NCI-H524 treated with DMSO at 0.1 percent for 48 hours (cell line): Measurements from ENCODE around the gene DHCR7.

Source experiments
- DNase-seq: peaks from one replicate; lab custom pipeline; 2025; lab: John Stamatoyannopoulos, UW

DHCR7 gene

GRCh38 chr11:71448257-71449171 lies at the start of gene DHCR7:
Gene DHCR7, minus strand, starts transcription at chr11:71448393. Its CDS starts 3,441 bp downstream, at chr11:71444952.
- DNase-seq: peak; percentile 51

- no peak for DNase-seq
Observed at GRCh38 chr11:71496421-71496820, 48.2 kb upstream of the DHCR7 start.

GRCh38 chr11:71495286-71496230 lies 47.4 kb upstream of the DHCR7 start:
- DNase-seq: no peak

GRCh38 chr11:71491940-71492339 lies 43.7 kb upstream of the DHCR7 start:
- DNase-seq: no peak

- DNase-seq: no peak
Observed at GRCh38 chr11:71491531-71491930, 43.3 kb upstream of the DHCR7 start.

GRCh38 chr11:71490731-71491390 lies 42.7 kb upstream of the DHCR7 start:
- DNase-seq: no peak

GRCh38 chr11:71490044-71490730 lies 42.0 kb upstream of the DHCR7 start:
- DNase-seq: no peak

- no peak for DNase-seq
Observed at GRCh38 chr11:71489311-71490043, 41.3 kb upstream of the DHCR7 start.

GRCh38 chr11:71488681-71489270 lies 40.6 kb upstream of the DHCR7 start:
- DNase-seq: no peak

GRCh38 chr11:71486320-71486719 lies 38.1 kb upstream of the DHCR7 start:
- no peak for DNase-seq

GRCh38 chr11:71485466-71485865 lies 37.3 kb upstream of the DHCR7 start:
- no peak for DNase-seq

- DNase-seq: no peak
Observed at GRCh38 chr11:71485063-71485399, 36.8 kb upstream of the DHCR7 start.

GRCh38 chr11:71484248-71485062 lies 36.3 kb upstream of the DHCR7 start:
- DNase-seq: no peak

- DNase-seq: no peak
Observed at GRCh38 chr11:71483692-71484091, 35.5 kb upstream of the DHCR7 start.

- DNase-seq: no peak
Observed at GRCh38 chr11:71482746-71483364, 34.7 kb upstream of the DHCR7 start.

- no peak for DNase-seq
Observed at GRCh38 chr11:71482216-71482615, 34.0 kb upstream of the DHCR7 start.

GRCh38 chr11:71481101-71481960 lies 33.1 kb upstream of the DHCR7 start:
- DNase-seq: no peak

- DNase-seq: no peak
Observed at GRCh38 chr11:71478528-71478840, 30.3 kb upstream of the DHCR7 start.
